Renal pelvis (tissue), 4 donors: ENCODE data around the gene CNTNAP5. TPM values are rescaled to one million over a fixed set of nuclear protein-coding genes. Genes with fewer than 3 reads are reported as not detected.
A peak's percentile ranks its signal among the peaks of the same experiment; 100 is the strongest.

Experiments used
- DNase-seq: peaks from one replicate; pipeline ENCODE4 v3.0.0-alpha.2; 2013
- polyA plus RNA-seq, 3 donors: library from polyadenylated mRNA; unstranded; fragments of 120-200 nt; gene quantifications; one replicate each; pipeline ENCODE4 v1.2.1, GENCODE V29; 2013; ENCODE audit not compliant: insufficient read length in 3 of 3

The CNTNAP5 gene
- polyA plus RNA-seq, 3 donors: 0.11 TPM; not detected in 2

- DNase-seq: no peak
Measured at GRCh38 chr2:124261456-124261855, 236.4 kb downstream of the CNTNAP5 start.

GRCh38 chr2:124264551-124265091 is 239.5 kb downstream of the CNTNAP5 start:
- DNase-seq: no peak

DNA sequence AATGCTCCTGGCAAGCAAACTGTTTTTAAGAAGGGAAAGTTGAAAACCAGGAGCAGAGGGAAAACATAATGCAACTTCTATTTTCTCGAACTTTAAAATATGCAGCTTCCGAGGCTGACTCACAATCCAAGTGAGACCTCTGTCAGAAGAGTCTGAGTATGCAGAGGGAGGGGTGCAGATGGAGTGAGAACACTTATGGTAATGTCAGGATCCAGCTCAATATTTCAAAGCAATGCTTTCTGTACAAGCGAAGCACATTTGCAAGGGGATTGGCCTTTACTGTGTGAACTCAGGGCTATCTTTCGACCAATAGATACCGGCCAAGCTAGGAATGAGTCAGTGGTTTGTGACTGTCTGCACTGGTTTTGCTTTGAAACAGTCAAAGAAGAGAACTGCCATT is 242.7 kb downstream of the CNTNAP5 start:
- peak; percentile 16 for DNase-seq

- no peak for DNase-seq
Measured at GRCh38 chr2:124269348-124269747, 244.3 kb downstream of the CNTNAP5 start.

- DNase-seq: no peak
Measured at GRCh38 chr2:124272261-124272841, 247.3 kb downstream of the CNTNAP5 start.

DNA sequence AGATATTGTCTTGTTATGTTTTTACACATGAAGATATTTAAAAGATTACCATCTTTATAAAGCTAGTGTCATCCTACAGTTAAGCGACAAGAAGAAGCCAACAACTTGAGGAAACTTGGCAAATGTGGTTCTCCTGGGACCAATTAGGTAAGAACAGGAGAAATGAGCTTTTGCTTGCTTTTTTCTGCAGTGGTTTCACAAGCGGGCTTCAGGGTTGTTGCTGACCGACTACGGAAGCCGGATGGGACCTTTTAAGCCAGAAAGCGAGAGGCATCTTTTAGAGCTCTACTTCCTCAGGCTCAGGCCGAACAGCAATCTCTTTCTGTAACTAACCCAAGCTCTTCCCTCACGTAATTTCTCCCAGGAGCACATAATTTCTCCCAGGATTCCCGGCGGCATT is 256.5 kb downstream of the CNTNAP5 start:
- DNase-seq: no peak

- peak; percentile 14 for DNase-seq
Measured at GRCh38 chr2:124283096-124283495, 258.0 kb downstream of the CNTNAP5 start.

- DNase-seq: no peak
Measured at GRCh38 chr2:124286089-124286783, 261.1 kb downstream of the CNTNAP5 start.

GRCh38 chr2:124289060-124289459 is 264.0 kb downstream of the CNTNAP5 start:
- no peak for DNase-seq

DNA sequence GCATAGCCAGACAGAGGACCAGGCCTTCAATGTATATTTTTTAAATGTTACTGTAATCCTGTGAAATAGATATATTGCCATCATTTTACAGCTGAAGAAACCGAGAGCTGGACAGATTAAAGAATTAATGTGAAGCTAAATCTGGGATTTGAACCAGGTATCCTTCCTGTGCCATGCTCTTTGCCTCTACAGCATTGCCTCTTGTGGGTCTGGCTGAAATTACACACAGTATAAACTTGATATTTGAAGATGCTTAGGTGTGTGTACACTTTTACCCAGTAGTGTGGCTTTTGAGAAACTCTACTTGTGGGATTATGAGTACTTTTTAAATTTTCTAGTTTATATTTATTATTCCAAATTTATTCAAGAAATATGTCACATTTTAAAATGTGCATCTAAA is 264.5 kb downstream of the CNTNAP5 start:
- no peak for DNase-seq

DNA sequence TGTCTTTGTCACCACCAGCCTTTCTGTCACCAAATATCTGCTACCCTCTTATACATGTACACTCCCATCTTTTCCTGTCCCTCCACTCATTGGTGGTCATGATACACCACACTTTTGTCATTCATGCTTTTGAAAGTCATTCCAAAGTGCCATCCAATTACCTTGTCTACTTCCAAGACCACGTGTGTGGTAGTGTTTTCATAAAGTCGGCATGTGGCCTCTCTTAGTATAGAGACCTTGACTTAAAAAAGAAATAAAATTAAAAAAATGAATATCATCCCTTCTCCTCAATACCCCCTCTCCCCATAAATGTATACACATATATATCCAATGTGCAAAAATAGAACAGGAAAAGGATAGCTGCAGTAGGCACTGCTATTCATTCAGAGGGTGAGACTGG is 271.4 kb downstream of the CNTNAP5 start:
- no peak for DNase-seq

GRCh38 chr2:124301915-124302314 is 276.8 kb downstream of the CNTNAP5 start:
- no peak for DNase-seq

- DNase-seq: no peak
Measured at GRCh38 chr2:124308319-124309062, 283.4 kb downstream of the CNTNAP5 start.

DNA sequence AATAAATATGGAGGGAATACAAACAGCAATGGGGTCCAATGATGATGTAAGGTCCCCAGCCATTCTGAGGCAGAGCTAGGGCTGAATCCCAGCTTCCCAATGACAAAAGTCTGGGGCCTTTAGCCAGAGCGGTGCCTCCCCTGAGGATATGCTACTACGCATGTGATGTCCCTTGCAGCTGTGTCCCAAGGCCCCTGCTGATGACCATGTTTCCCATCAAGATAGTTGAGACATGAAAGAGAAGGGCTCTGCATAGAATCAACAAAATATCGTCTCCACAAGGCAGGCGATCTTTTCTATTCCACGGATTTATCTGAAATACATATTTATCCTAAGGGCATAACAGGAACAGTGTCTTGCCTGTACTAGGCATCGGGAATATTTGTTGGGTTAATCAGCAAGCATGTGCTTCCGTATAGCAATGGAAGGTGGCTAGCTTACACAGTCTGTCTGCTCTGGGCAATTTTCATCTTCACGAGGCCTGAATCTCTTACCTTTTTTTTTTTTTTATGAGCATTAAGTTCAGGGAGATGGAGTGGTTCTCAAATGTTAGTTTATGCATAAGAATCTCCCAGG is 284.6 kb downstream of the CNTNAP5 start:
- no peak for DNase-seq

GRCh38 chr2:124310671-124311070 is 285.6 kb downstream of the CNTNAP5 start:
- DNase-seq: no peak

DNA sequence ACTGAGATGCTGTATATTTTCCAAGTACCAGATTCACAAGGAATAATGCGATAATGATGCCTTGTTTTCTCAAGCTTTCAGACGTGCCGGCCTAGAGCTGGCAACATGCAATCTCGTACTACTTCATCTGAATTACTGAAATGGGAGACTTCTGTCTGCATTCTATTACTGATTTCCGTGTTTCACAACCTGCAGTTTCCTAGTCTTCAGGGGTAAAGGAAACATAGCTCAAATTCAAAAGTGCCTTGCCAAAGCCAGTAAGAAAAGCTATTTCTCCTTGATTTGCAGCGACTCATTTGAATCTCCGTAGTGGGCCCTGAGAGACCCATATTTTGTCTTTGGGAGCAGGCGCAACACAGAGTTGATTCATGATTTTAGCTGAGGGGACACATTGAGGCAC is 289.0 kb downstream of the CNTNAP5 start:
- DNase-seq: no peak

DNA sequence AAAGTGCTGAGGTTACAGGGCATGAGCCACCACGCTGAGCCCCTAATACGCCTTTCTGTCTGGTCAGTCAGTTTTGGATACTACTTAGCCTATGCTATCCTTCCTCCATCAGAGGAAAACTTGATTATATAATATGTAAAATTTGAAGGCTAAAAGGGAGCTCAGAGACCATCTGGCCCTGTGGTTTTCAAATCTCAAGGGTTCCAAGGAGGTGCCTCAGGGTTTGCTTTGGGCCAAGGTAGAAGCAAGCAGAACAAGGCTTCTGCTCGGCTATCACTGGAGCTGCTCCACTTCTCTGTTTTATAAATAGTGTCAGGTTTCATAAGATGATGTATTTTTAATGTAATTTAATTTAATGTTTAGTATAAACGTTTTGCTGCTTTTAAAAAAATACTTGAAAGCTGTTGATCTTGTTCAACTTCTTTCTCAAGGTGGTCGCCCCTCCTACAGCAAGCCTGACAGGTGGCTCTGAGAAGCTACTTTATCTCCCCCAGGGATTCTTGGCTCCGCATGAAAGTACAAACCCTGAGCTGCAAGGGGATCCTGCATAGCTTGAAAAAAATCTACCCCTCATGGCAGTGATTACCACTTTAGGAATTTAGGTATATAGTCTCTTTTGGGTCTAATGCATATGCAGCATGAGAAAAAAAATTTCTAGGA is 290.3 kb downstream of the CNTNAP5 start:
- no peak for DNase-seq

GRCh38 chr2:124316133-124316532 is 291.0 kb downstream of the CNTNAP5 start:
- DNase-seq: no peak

DNA sequence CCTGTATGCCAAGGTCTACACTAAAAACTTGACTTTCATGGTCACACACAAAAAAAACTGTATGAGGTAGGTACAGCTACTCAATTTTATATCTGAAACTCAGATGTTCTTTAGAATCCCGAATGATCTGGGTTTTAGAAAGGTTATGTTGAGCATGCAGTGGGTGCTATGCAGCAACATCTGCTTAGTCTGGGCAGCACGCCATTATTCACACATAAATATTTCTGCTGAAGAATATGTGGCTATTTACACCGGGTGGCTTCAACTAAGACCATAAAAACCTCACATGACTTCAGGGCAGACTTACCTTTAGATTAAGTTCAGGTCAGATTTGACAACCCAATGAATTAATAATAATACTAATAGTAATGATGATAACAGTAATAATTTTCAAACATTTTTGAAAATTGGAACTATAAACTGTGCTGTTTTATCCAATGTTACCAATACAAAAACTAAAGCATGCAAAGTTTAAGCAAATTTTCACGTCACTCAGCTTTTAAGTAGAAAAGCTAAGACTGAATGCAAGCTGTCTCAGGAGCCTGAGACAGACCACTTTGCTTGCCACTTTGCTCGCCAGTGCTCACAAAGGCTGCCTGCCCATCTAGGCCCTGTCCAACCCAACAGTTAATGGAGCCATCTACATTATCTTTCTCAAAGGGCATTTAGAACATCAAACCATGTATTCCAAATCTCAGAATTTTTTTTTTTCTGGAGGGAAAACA is 292.0 kb downstream of the CNTNAP5 start:
- peak; percentile 4 for DNase-seq

GRCh38 chr2:124317628-124318027 is 292.5 kb downstream of the CNTNAP5 start:
- DNase-seq: no peak

DNA sequence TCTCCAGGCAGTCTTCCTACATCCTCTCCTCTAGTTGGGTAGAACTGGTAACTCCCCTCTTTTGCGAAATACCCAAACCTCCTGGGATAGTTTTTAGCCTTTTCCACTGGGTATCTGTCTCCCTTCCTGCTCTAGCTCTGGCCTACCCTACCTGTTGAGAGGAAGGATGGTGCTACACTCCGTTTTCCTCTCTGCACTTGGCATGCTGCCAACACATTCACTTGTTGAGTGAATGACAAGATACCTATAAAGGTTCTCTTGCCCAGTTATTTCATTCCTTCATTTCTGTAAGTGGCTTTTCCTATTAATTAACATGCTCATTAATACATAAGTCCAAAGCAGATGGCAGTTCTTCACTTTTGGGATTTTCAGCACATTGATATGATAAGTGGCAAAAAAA is 293.8 kb downstream of the CNTNAP5 start:
- no peak for DNase-seq
